GM11168 (cell line): ENCODE results near the gene TLR9.
"Not testable (repeated sequence)": the region's sequence is repeated elsewhere in the genome, so short reads cannot be mapped to it uniquely, and the experiment has no call there.

Experiments used
- in situ Hi-C: fragments of 300-500 bp; cut with MboI; formaldehyde crosslinking; loops from one replicate; pipeline ENCODE4 v1.12.0; 2022; ENCODE audit warnings: low sequenced_read_pairs; ENCODE audit not compliant: unreplicated experiment

The TLR9 gene

GRCh38 chr3:52225452-52226228 lies at the start of gene TLR9:
Gene TLR9 (minus strand): TSS chr3:52225645. CDS start chr3:52225529, 116 bp downstream.
- in situ Hi-C loops: no loop called here

- in situ Hi-C loops: not testable (repeated sequence)
These were observed 49.3 kb upstream of the TLR9 start for GRCh38 chr3:52274781-52275180.

- in situ Hi-C loops: no loop called here
These were observed 47.4 kb upstream of the TLR9 start for GRCh38 chr3:52272831-52273230.

- in situ Hi-C loops: not testable (repeated sequence)
These were observed 46.7 kb upstream of the TLR9 start for GRCh38 chr3:52272172-52272571.

- in situ Hi-C loops: no loop called here
These were observed 44.9 kb upstream of the TLR9 start for GRCh38 chr3:52270252-52270754.

- in situ Hi-C loops: no loop called here
These were observed 44.3 kb upstream of the TLR9 start for GRCh38 chr3:52269776-52270175.

GRCh38 chr3:52268036-52268435 lies 42.6 kb upstream of the TLR9 start:
- in situ Hi-C loops: no loop called here

GRCh38 chr3:52265387-52265786 lies 39.9 kb upstream of the TLR9 start:
- in situ Hi-C loops: no loop called here

- in situ Hi-C loops: no loop called here
These were observed 37.0 kb upstream of the TLR9 start for GRCh38 chr3:52262447-52262846.

GRCh38 chr3:52259448-52259847 lies 34.0 kb upstream of the TLR9 start:
- in situ Hi-C loops: no loop called here

GRCh38 chr3:52259035-52259434 lies 33.6 kb upstream of the TLR9 start:
- in situ Hi-C loops: no loop called here

GRCh38 chr3:52257911-52258310 lies 32.5 kb upstream of the TLR9 start:
- in situ Hi-C loops: no loop called here

GRCh38 chr3:52256622-52257021 lies 31.2 kb upstream of the TLR9 start:
- in situ Hi-C loops: no loop called here

GRCh38 chr3:52256159-52256558 lies 30.7 kb upstream of the TLR9 start:
- in situ Hi-C loops: no loop called here

- in situ Hi-C loops: no loop called here
These were observed 29.2 kb upstream of the TLR9 start for GRCh38 chr3:52254608-52255007.

GRCh38 chr3:52253314-52254304 lies 28.2 kb upstream of the TLR9 start:
- in situ Hi-C loops: no loop called here

GRCh38 chr3:52250122-52250521 lies 24.7 kb upstream of the TLR9 start:
- in situ Hi-C loops: no loop called here

GRCh38 chr3:52249683-52250082 lies 24.2 kb upstream of the TLR9 start:
- in situ Hi-C loops: no loop called here

- in situ Hi-C loops: no loop called here
These were observed 23.5 kb upstream of the TLR9 start for GRCh38 chr3:52248816-52249547.

GRCh38 chr3:52248165-52248541 lies 22.7 kb upstream of the TLR9 start:
- in situ Hi-C loops: no loop called here
